ENCODE measurements around the gene SLC5A10. TPM values are rescaled to one million over a fixed set of nuclear protein-coding genes. Genes with fewer than 3 reads are reported as not detected.
"Not testable (repeated sequence)": the region's sequence is repeated elsewhere in the genome, so short reads cannot be mapped to it uniquely, and the experiment has no call there.

The SLC5A10 gene
- total RNA-seq, 1 donor from 2014 or later: 0.14 TPM

GRCh38 chr17:19046782-19047375 lies 94.9 kb downstream of the SLC5A10 start, which contains the start of gene GRAP:
Gene GRAP (minus strand): TSS chr17:19046957. CDS start chr17:19046926, 31 bp downstream.
- H3K27ac Mint-ChIP-seq (ENCODE audit: unreplicated experiment); H4K20me1 ChIP-seq (ENCODE audit: insufficient read depth, low read length); H3K9ac ChIP-seq (ENCODE audit: low read length); H3K4me1 Mint-ChIP-seq (ENCODE audit: low read depth, unreplicated experiment); H3K4me1 ChIP-seq (ENCODE audit: insufficient read depth, low read length); H3K9me3 Mint-ChIP-seq (ENCODE audit: unreplicated experiment); H3K4me3 ChIP-seq (ENCODE audit: insufficient read depth, low read depth, low read length); H3K27me3 ChIP-seq (ENCODE audit: insufficient read depth, low read length); H3K4me3 Mint-ChIP-seq (ENCODE audit: unreplicated experiment); H2AFZ ChIP-seq (ENCODE audit: low read depth, low read length); FAIRE-seq; H3K36me3 Mint-ChIP-seq (ENCODE audit: low read depth, unreplicated experiment); H3K79me2 ChIP-seq (ENCODE audit: insufficient read depth, low read length); H3K4me2 ChIP-seq (ENCODE audit: low read length); H3K27ac ChIP-seq (ENCODE audit: low read depth, low read length); H3K27me3 Mint-ChIP-seq (ENCODE audit: low read depth, unreplicated experiment); H3K36me3 ChIP-seq (ENCODE audit: insufficient read depth, low read length); H3K9me3 ChIP-seq (ENCODE audit: insufficient read depth, low read depth, low read length); DNase-seq (ENCODE audit: low read depth): not testable (repeated sequence)

GRCh38 chr17:19047510-19047909 lies 95.5 kb downstream of the SLC5A10 start:
- H3K9ac ChIP-seq (ENCODE audit: low read length); H3K27me3 Mint-ChIP-seq (ENCODE audit: low read depth, unreplicated experiment); H3K36me3 ChIP-seq (ENCODE audit: insufficient read depth, low read length); FAIRE-seq; H3K4me1 Mint-ChIP-seq (ENCODE audit: low read depth, unreplicated experiment); H3K9me3 ChIP-seq (ENCODE audit: insufficient read depth, low read depth, low read length); H3K4me3 Mint-ChIP-seq (ENCODE audit: unreplicated experiment); H3K4me2 ChIP-seq (ENCODE audit: low read length); DNase-seq (ENCODE audit: low read depth); H3K27me3 ChIP-seq (ENCODE audit: insufficient read depth, low read length); H4K20me1 ChIP-seq (ENCODE audit: insufficient read depth, low read length); H3K4me3 ChIP-seq (ENCODE audit: insufficient read depth, low read depth, low read length); H3K27ac Mint-ChIP-seq (ENCODE audit: unreplicated experiment); H3K79me2 ChIP-seq (ENCODE audit: insufficient read depth, low read length); H2AFZ ChIP-seq (ENCODE audit: low read depth, low read length); H3K27ac ChIP-seq (ENCODE audit: low read depth, low read length); H3K36me3 Mint-ChIP-seq (ENCODE audit: low read depth, unreplicated experiment); H3K9me3 Mint-ChIP-seq (ENCODE audit: unreplicated experiment); H3K4me1 ChIP-seq (ENCODE audit: insufficient read depth, low read length): not testable (repeated sequence)

DNA sequence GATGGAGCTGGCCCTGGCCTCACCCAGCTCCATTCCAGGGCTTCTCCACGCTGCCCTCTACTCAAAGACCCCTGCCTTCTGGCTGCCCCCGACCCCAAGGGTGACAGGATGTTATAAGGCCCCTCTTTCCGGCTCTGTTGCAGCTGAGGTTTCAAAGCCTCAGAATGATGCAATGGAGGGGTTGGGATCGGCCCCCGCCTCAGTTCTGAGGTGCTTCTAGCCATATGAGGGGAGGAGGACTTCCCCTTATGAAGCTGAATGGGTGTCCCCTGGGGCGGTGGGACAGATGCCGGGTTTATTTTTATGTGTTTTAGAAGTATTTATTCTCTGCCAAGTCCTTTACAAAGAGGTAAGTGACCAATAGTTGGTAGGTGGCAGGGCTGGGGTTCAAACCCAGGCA lies 96.9 kb downstream of the SLC5A10 start:
- not testable (repeated sequence) for H3K4me2 ChIP-seq (ENCODE audit: low read length); H3K4me3 Mint-ChIP-seq (ENCODE audit: unreplicated experiment); H3K27me3 Mint-ChIP-seq (ENCODE audit: low read depth, unreplicated experiment); H3K27ac Mint-ChIP-seq (ENCODE audit: unreplicated experiment); H3K27ac ChIP-seq (ENCODE audit: low read depth, low read length); H3K4me3 ChIP-seq (ENCODE audit: insufficient read depth, low read depth, low read length); H3K4me1 Mint-ChIP-seq (ENCODE audit: low read depth, unreplicated experiment); H3K36me3 ChIP-seq (ENCODE audit: insufficient read depth, low read length); H3K9me3 Mint-ChIP-seq (ENCODE audit: unreplicated experiment); H2AFZ ChIP-seq (ENCODE audit: low read depth, low read length); FAIRE-seq; H3K36me3 Mint-ChIP-seq (ENCODE audit: low read depth, unreplicated experiment); H3K4me1 ChIP-seq (ENCODE audit: insufficient read depth, low read length); H3K9me3 ChIP-seq (ENCODE audit: insufficient read depth, low read depth, low read length); H4K20me1 ChIP-seq (ENCODE audit: insufficient read depth, low read length); H3K79me2 ChIP-seq (ENCODE audit: insufficient read depth, low read length); H3K9ac ChIP-seq (ENCODE audit: low read length); H3K27me3 ChIP-seq (ENCODE audit: insufficient read depth, low read length); DNase-seq (ENCODE audit: low read depth)

DNA sequence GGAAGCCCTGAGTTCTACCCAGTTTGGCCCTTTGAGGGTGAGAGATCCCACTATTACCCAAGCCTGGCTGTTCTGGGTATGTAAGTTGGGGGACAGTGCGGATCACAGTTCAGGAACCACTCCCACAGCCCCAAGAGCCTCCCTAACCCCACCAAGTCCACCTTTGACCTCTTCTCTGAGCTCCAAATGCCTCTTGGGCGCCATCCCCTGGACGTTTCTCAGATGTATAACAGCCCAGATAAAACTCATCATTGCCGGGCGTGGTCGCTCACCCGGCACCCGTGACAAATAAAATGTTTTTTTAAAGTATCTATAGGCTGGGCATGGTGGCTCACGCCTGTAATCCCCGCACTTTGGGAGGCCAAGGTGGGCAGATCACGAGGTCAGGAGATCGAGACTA lies 103.5 kb downstream of the SLC5A10 start:
- not testable (repeated sequence) for H3K4me1 Mint-ChIP-seq (ENCODE audit: low read depth, unreplicated experiment); H3K4me2 ChIP-seq (ENCODE audit: low read length); H3K36me3 Mint-ChIP-seq (ENCODE audit: low read depth, unreplicated experiment); H3K79me2 ChIP-seq (ENCODE audit: insufficient read depth, low read length); H3K27me3 Mint-ChIP-seq (ENCODE audit: low read depth, unreplicated experiment); H2AFZ ChIP-seq (ENCODE audit: low read depth, low read length); H3K27ac ChIP-seq (ENCODE audit: low read depth, low read length); H3K4me1 ChIP-seq (ENCODE audit: insufficient read depth, low read length); H3K4me3 ChIP-seq (ENCODE audit: insufficient read depth, low read depth, low read length); H3K4me3 Mint-ChIP-seq (ENCODE audit: unreplicated experiment); FAIRE-seq; H3K9ac ChIP-seq (ENCODE audit: low read length); H3K36me3 ChIP-seq (ENCODE audit: insufficient read depth, low read length); DNase-seq (ENCODE audit: low read depth); H3K9me3 ChIP-seq (ENCODE audit: insufficient read depth, low read depth, low read length); H4K20me1 ChIP-seq (ENCODE audit: insufficient read depth, low read length); H3K27me3 ChIP-seq (ENCODE audit: insufficient read depth, low read length); H3K27ac Mint-ChIP-seq (ENCODE audit: unreplicated experiment); H3K9me3 Mint-ChIP-seq (ENCODE audit: unreplicated experiment)

- H3K36me3 Mint-ChIP-seq (ENCODE audit: low read depth, unreplicated experiment); FAIRE-seq; H3K79me2 ChIP-seq (ENCODE audit: insufficient read depth, low read length); H3K4me1 ChIP-seq (ENCODE audit: insufficient read depth, low read length); H3K4me2 ChIP-seq (ENCODE audit: low read length); H3K27me3 ChIP-seq (ENCODE audit: insufficient read depth, low read length); H2AFZ ChIP-seq (ENCODE audit: low read depth, low read length); H3K27me3 Mint-ChIP-seq (ENCODE audit: low read depth, unreplicated experiment); H3K9me3 ChIP-seq (ENCODE audit: insufficient read depth, low read depth, low read length); DNase-seq (ENCODE audit: low read depth); H3K4me3 ChIP-seq (ENCODE audit: insufficient read depth, low read depth, low read length); H3K27ac ChIP-seq (ENCODE audit: low read depth, low read length); H3K36me3 ChIP-seq (ENCODE audit: insufficient read depth, low read length); H3K9ac ChIP-seq (ENCODE audit: low read length); H4K20me1 ChIP-seq (ENCODE audit: insufficient read depth, low read length); H3K9me3 Mint-ChIP-seq (ENCODE audit: unreplicated experiment); H3K4me1 Mint-ChIP-seq (ENCODE audit: low read depth, unreplicated experiment); H3K27ac Mint-ChIP-seq (ENCODE audit: unreplicated experiment); H3K4me3 Mint-ChIP-seq (ENCODE audit: unreplicated experiment): not testable (repeated sequence)
Observed at GRCh38 chr17:19062009-19062717, 110.2 kb downstream of the SLC5A10 start.

DNA sequence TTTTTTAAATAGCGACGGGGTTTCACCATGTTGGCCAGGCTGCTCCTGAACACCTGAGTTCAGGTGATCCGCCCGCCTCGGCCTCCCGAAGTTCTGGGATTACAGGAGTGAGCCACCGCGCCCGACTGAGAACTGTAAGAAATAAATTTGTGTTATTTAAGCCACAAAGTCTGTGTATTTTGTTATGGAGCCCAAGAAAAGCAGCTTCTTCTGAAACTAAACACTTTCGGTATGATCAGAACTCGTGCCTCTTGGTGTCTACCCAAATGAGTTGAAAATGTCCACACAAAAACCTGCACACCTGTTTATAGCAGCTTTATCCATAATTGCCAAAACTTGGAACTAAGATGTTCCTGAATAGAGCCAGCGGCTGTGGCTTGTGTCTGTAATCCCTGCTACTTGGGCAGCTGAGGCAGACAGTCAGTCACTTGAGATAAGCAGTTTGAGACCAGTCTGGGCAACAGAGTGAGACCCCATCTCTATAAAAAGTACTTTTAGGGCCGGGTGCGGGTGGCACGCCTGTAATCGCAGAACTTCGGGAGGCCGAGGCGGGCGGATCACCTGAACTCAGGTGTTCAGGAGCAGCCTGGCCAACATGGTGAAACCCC lies 110.9 kb downstream of the SLC5A10 start:
- H3K27ac ChIP-seq (ENCODE audit: low read depth, low read length); H3K27me3 Mint-ChIP-seq (ENCODE audit: low read depth, unreplicated experiment); DNase-seq (ENCODE audit: low read depth); H3K36me3 ChIP-seq (ENCODE audit: insufficient read depth, low read length); H3K36me3 Mint-ChIP-seq (ENCODE audit: low read depth, unreplicated experiment); H3K4me1 ChIP-seq (ENCODE audit: insufficient read depth, low read length); H3K4me3 ChIP-seq (ENCODE audit: insufficient read depth, low read depth, low read length); H4K20me1 ChIP-seq (ENCODE audit: insufficient read depth, low read length); H3K4me2 ChIP-seq (ENCODE audit: low read length); H3K79me2 ChIP-seq (ENCODE audit: insufficient read depth, low read length); H3K9ac ChIP-seq (ENCODE audit: low read length); H3K9me3 Mint-ChIP-seq (ENCODE audit: unreplicated experiment); H3K27me3 ChIP-seq (ENCODE audit: insufficient read depth, low read length); H3K27ac Mint-ChIP-seq (ENCODE audit: unreplicated experiment); H2AFZ ChIP-seq (ENCODE audit: low read depth, low read length); FAIRE-seq; H3K9me3 ChIP-seq (ENCODE audit: insufficient read depth, low read depth, low read length); H3K4me1 Mint-ChIP-seq (ENCODE audit: low read depth, unreplicated experiment); H3K4me3 Mint-ChIP-seq (ENCODE audit: unreplicated experiment): not testable (repeated sequence)
